T-helper 9 cell (primary cell): ENCODE results near the gene TBX20.

Experiments
- DNase-seq: peaks from one replicate; pipeline ENCODE4 v3.0.0-alpha.2; 2020
- total RNA-seq, 2 donors: gene quantifications; one replicate each; lab custom pipeline; 2026; lab: John Stamatoyannopoulos, UW

Gene TBX20, protein sequence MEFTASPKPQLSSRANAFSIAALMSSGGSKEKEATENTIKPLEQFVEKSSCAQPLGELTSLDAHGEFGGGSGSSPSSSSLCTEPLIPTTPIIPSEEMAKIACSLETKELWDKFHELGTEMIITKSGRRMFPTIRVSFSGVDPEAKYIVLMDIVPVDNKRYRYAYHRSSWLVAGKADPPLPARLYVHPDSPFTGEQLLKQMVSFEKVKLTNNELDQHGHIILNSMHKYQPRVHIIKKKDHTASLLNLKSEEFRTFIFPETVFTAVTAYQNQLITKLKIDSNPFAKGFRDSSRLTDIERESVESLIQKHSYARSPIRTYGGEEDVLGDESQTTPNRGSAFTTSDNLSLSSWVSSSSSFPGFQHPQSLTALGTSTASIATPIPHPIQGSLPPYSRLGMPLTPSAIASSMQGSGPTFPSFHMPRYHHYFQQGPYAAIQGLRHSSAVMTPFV
- 0 to 0.07 reads per million in 2 donors for total RNA-seq

DNA sequence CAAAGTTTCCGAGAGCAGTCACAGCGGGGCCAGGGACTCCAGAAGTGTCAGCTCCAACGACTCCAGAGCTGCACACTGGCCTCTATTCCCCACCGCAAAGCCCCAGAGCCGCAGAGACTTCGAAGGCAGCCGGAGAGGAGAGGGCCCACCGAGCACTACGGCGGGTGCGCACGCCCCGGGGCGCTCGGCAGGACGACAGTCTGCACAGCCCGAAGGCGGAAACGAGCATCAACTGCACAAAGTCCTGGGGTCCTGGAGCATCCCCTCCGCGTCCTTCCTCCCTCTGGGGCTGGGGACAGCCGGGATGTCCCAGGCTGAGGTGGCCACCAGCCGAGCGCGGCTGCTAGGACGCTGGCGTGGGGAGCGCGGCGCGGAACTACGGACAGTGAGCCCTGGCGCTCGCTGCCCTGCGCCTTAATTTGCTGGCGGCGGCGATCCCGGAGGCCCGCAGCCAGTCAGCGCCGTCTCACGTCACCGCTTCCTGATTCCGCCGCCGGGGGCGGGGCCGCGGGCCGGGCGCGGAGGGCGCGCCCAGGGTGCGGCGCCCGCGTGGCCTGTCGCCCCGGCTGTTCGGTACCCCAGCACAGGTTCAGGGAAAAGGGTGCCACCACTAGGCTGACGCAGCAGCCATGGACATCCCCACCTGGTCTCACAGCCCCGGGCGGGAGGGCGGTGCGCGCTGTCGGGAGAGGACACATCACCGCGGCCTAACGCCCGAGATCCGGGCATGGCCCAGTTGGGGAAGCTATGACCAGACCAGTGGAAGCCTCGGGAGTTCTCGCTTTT lies at the start of gene TBX20:
TBX20 (minus strand) TSS at position 391 of the 786 bp plus-strand sequence. CDS start 480 bp downstream, outside the sequence.
- no peak for DNase-seq

DNA sequence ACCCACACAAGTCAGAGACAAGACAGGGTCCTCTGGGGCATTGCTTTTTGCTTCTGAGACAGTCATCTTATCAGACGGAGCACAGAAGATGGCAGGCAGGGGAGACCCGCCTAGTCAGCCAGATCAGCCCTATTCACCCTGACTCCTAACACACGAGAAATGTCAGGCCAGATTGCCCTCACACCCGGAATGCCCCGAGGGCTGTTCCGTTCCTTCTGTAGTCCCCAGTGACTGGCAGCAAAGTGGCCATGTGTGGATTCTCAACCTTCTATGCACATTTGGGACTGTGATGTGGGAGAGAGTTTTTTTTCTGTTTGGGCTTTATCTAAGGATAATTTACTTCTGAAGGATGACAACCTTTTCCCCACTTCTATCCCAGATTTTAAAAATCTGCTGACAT lies 35.5 kb upstream of the TBX20 start:
- no peak for DNase-seq

DNA sequence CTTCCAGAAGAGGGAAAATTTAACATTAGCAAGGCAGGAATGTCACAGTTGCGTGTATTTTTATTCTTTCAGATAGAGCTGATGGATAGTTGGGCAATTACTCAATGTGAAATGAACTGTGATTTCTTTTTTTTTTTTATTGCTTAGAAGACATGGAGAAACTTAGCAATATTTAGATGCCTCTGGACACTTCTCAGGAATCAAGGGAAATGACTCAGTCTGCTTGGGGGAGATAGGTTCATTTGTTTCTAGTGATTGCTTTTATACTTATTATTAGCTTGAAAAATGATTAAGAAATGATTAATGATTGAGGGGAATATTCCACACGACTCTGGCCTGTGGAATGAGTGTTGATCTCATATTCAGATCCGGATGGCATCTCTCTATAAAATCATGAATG lies 33.1 kb upstream of the TBX20 start:
- no peak for DNase-seq

DNA sequence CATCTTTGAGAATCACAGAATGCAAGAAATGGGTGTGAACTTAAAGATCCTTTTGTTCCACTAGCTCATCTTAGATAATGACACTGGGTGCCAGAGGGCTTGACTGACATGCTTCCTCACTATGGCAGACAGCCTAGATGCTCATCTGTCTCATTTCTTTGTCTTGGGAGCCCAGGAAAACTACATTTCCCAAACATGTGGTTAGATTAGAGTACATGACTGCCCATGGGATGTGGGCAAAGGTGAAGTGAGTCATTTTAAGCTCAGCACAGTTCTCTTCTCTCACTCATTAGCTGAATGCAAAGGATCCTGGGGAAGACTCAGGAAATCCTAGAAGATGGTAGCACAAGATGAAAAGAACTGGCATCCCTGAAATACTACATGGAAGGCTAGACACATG lies 32.5 kb upstream of the TBX20 start:
- no peak for DNase-seq

DNA sequence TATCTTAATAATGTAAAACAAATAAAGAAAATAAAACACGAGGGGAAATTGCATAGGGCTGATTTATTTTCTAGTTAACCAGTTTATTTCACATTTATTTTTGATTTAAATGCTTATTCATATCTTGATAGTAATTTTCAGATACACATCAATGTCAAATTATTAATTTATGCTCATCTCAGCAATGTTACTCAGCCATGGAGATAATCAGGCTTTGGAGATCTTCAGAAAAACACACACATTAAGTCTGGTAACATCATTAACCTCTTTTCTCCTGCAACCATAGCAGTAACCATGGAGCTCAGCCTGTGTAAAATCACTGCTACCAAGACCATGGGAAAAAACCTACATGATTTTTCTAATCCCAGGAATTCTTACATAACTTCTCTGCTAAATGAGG lies 31.9 kb upstream of the TBX20 start:
- no peak for DNase-seq

DNA sequence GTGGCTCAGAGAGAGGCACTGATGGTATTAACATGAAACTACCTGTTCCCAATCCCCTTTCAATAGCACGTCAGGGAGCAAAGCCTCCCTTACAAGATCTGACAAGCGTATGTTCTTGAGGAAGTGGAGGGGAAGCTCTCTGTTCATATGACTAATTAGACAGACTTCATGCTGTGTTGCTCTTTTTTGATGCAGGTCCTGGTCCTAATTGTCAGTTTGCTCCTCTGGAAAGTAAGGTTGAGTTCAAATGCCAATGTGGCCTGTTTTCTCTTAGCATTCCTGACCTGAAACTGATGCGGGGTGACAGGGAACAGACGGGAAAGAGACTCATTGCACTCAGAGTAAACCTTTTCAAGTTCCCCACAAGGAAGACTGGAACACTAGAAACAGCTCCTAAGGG lies 27.0 kb upstream of the TBX20 start:
- no peak for DNase-seq

DNA sequence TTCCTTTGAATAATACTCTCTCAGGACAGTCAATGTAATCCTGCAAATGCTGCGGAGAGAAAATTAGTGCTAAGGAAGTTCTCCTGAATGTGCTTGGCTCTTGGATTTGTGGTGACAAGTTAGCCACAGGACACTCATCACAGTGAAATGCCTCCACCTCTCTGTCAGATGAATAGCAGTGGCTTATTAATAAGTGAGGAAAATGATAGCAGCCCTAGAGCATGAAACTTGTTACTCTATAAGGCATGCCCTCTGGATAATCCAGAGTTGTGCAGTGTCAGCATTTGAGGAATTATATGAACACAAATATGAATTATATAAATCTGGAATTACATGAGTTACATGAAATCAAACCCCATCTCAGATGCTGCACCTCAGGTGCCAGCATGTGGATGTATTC lies 23.5 kb upstream of the TBX20 start:
- no peak for DNase-seq

DNA sequence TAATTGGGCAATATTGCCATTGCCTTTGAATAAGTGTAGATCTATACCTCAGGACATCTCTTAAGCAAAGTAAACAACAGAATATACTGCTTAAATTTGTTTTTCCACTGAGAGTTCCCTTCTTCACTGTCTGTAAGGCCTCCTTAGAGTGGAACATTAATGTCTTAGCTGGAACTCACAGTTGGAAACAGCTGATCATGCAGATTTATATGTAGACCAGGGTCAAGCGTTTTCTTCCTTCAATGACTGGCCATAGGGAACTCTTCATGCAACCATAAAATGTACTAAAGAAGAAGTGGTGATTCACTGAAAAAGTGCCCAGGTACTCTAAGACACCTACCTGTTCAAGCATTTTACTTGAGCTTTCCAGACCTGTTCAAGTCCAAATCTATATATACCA lies 18.3 kb upstream of the TBX20 start:
- no peak for DNase-seq

DNA sequence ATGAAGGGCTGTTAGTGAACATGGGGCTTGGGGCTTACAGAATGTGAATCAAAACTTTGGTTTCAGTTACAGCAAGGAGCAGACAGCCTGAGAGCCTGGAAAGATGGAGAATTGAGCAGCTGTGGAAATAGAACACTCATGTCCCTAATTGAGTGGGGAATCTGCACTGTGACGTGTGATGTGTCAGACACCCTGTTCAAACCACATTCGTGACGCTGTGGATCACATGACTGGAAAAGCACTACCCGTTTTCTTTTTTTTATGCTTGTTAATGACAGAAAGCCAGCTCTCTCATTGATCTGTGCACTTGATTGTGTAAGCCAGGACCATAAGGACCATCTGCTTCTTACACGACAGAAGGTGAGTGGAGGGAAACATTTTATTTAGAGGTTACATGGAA lies 15.1 kb upstream of the TBX20 start:
- DNase-seq, result no peak

DNA sequence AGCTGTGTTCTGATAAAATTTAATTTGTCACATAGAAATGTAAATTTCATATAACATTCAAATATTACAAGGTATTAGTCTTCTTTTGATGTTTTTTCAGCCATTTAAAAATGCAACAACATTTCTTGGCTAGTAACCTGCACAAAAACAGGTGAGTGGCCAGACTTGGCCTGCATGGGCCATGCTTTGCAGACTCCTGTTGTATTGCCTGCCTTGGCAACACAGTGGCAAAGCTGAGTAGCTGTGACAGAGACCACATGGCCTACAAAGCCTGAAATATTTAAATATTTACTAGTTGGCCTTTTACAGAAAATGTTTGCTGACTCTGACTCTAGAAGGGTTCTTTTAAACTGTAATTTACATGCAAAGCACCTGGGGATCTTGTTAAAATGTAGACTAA lies 13.5 kb upstream of the TBX20 start:
- DNase-seq, result no peak

DNA sequence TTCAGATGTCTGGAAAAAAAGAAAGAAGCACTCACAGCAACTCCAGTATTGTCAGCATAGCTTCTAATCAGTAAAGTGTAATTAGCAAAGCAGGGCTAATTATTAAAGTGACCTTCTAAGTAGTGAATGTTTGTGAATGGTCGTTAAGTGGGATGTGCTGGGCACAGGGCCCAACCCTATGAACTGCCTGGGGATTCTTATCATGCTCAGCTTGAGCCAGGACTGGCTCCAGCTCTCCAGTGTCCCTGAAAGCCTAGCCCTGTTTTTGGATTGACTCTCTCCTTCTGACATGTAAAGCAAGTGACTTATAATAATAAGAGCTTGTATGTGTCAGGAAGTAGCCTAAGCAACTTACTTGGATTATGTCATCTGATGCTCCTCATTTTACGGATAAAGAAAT lies 9.5 kb upstream of the TBX20 start:
- DNase-seq, result no peak

DNA sequence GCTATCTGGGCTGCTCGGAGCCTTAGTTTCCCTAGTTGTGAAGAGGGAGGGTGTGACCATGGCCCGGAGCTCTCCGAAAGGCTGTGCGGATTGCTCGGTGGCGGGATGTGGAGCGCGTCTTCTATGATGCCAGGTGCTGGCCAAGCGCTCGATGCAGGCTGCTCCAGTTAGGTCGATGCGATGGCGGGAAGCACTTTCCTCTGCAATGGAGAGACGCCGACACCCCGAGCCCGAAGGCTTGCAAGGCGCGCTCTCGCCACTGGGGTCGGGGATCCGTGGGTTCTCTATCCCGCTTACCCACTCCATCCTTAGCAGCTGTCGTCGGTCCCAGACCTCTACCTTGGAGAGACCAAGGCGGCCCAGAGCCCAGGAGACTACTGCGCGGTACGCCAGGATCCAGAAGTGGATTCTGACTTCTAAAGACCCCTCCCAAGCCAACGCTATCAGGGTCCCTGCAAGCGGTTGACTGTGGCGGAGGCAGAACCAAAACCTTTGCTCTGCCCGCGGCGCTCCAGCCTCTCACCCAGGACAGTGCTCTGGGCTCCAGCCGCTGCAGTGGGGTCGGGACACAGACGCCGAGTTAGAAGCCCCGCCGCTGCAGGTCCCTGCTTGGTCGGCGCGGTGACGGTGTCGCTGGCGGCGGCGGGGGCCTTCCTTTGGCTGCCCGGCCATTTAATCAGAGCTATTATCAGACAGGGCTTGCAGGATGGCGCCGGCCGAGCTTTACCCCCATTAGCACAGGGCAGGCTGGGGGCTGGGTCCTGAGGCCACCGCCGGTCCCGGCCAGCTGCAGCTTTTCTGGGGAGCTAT lies 7.8 kb upstream of the TBX20 start:
- DNase-seq, result no peak

DNA sequence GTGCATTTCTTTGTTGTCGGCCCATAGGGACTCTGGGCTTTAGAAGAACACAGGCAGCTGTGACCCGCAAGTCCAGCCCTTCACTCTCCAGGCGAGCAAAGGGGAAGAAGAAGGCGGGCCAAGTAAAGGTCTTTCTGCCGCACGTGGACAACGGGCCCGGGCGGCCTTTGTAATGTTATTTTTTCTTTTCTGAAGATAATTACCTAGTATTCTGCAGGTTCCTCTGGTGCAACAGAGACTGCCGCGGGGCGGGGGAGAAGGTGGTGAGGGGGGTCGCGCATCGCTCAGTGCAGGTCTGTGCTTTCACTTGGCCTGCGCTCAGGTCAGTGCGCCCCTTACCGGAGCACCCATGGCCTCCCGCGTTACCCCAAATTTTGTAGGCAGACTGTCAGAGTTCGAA lies 7.1 kb upstream of the TBX20 start:
- no peak for DNase-seq

DNA sequence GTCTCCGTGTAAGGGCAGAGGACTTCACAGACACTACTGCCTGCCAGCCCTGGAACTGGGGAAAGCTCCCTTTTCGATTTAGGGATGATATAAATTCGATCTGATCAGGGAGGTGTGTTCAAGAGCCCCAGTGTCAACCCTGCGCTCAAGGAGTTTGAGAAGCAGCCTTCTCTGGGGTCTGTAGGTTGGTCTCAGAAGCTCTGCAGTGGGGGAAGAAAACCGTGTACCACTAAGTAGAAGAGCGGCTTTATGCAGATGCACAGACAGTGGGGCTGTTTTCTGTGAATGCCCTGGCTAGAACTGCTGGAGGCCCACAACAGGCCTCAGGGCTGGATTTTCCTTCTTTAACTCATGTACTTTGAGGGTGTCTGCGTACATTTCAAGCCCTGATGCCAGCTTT lies 6.3 kb upstream of the TBX20 start:
- DNase-seq, result no peak

DNA sequence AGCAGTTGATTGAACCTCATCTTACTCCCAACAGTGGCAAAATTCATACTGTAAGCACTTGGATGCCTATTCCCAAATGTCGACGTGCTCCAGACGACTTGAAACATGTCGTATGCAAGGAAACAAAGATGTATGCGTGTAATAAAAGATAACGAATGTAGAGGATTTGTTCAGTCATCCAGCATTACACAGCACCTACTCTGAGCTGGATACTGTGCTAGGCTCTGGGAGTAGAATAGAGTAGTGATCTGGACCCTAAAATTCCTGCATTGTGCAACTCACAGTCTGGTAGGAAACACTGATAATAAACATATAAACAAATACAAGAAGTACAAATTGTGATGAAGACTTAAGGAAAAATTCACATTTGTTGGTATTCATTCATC lies 5.6 kb upstream of the TBX20 start:
- no peak for DNase-seq

DNA sequence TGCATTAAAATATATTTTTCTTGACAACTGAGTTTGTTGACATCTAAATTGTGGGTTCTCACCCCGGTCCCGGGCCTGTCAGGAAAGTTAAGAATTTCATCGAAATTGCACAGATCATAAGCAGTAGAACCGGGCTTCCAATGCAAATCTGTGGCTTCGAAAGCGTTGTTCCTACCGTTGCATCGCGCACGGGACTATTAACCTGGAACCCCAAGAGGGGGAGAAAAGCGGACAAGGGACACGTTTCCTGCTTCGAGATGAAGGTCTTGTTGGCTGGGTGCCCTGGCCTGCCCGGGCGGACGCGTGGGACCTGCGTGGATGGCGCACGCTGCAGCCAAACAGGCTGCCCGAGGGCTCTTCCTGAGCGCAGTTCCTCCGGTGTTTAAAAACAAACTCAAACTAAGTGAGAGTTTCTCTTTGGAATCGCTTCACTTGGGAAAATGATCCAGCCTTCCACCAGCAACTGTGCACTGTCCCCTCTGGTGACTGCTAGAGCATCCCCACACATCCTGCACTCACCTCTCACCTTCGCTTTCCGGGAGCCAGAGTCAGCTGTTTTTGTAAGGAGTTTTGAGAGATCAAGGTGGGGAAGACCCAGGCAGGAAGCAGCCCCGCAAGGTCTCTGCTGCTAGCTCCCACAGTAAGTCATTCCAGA lies 5.1 kb upstream of the TBX20 start:
- no peak for DNase-seq

DNA sequence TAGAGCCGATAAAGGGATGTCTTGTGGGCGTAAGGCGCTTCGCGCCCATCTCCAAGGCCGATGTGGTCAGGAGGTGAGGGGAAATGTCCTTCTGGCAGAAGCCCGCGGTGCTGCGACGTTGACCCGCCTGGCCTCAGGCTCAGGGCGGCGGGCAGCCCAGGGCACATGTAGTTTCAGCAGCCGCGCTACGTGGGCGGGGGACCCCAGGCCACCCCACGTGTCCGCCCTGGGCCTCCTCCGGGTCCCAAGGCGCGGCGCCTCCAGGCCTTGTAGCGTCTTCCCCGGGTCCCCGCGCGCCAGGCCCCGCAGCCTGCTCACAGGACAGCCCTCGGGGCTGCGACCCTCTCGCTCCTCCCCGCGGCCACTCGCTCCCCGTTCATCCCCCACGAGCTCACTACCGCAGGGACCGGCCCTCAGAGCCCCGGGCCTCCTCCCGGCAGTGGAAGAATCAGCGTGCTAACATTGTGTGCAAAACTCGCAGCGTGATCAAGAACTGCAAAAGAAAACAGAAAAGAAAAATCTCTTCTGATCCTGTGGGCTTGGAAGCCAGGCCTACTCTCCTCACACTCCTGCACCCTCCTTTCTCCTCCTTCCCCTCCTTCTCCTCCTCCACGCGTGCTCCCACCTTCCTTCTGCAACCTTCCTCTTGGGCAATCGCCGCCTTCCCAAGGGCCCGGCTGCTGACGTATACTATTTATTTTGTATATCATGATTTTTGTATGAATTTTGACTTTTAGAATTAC lies 4.4 kb upstream of the TBX20 start:
- DNase-seq, result no peak

DNA sequence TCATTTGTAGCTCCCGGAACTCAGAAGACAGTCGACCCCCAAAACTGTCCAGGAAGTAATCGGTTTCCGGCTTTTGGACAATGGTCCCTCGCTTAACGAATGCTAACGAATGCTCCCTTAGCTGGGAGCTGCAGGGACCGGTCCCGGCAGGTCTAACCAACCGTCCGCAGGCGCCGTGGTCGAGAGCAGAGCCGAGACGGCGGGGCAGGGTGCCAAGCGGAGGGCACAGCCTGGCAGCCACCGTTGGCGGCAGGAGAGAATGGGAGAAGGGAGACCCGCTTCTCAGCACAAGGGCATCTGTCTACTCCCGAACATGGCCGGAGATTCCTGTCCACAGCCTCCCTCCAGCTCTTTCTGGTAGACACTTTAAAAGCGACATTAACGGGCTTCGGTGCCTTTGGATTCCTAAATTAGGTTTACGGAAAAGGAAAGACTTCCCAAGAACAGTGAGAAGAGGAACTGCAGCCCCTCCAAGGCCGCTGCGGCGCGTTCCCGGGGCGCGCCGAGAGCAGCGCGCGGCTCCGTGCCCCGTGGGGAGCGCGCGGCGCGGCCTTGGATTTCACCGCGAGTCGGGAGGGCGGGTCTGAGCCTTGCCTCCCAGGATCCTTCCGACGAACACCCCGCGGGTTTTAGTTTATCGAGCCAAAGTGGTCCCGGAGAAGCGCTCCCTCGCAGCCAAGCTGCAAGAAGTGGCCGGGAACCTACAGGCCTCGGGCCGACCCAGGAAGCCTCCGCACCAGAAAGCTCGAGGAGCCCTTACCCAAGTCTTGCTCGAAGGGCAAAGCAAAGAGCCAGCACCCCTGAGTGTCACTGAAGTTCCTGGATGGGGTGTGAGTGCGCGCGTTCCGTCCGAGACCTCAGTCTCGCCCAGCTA lies 3.6 kb upstream of the TBX20 start:
- DNase-seq, result no peak

DNA sequence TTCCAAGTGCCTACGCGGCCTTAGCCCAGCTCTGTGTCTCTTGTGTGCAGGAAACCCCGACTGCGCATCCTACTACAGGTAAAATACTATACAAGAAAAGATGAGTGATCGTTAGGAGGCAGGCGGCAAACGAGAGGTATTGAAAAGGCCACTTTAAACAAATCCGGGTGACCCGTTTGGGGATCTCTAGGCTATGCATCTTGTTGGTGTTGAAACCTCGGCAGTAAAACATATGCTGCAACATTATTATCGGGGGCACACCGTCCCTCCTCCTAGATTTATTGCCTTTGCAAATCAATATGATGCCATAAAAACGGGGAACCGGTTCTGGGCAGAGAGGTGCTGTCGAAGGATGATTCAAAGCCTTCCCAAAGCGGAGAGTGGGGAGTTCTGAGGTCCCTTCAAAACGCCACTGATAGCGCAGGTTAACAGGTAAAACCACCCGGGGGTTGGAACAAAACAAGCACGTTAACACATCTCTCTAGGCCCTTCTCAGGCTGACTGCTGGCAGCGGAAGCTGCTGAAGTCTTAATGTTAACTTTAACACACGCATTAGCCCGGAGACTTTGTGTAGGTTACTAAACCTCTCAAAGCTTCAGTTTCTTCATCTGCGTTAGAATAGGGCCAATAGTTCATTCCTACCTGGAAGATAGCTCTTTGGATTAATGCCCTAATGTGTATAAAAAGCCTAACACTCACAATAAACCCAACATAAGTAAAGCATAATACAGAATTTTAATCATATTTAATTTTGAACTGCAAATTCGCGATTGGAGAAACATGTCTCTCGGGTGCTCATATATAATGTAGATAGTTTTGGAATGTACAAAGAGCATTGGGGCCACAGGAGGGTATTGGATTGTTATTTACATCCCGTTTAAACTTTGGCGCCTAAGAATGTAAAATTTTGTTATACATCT lies 2.6 kb upstream of the TBX20 start:
- no peak for DNase-seq
